Measurements from ENCODE around the gene CCDC78. TPM values are rescaled to one million over a fixed set of nuclear protein-coding genes. Genes with fewer than 3 reads are reported as not detected.

Gene CCDC78
- total and polyA plus RNA-seq, 2 of the 4 experiments (the other 2 are of a cell fraction), result 0.54 to 4.6 TPM

- H3K79me1 ChIP-seq (ENCODE audit: low read depth in 1 of 2, low read length in 2 of 2), result peaks cover 0 to 5% of the 10 kb centered on the region in 2 experiments; a peak in 1 of 4 replicates
- no peak overlapping the region for H4K5ac ChIP-seq (ENCODE audit: low read depth, low read length)
- peak overlapping the region; percentile 89 for H2AFZ ChIP-seq (replicated peaks; ENCODE audit: low read length, poor library complexity)
- no peak overlapping the region for H2BK120ac ChIP-seq (ENCODE audit: low read depth, low read length)
- H3K4me2 ChIP-seq (ENCODE audit: low read depth, low read length), result no peak overlapping the region; the same call in 1 of the 2 replicates
- H3K14ac ChIP-seq (replicated peaks; ENCODE audit: low read depth, low read length), result no peak overlapping the region
- peaks cover 4% of the 10 kb centered on the region for H4K20me1 ChIP-seq (ENCODE audit: insufficient read depth, low read length)
- WGBS, 2 experiments (ENCODE audit: extremely low coverage in 2 of 2, insufficient read length in 1 of 2), result 76% methylated on average over 22 of the region's 55 CpGs; no CpG with 5 or more reads in 1 of the 2 experiments
- no peak overlapping the region for H3K9ac ChIP-seq (ENCODE audit: low read depth, low read length)
- dilution Hi-C loops (cut with HindIII; ENCODE audit: low sequenced_read_pairs, unreplicated experiment) (no loop called here), in situ Hi-C loops (cut with MboI; ENCODE audit: low sequenced_read_pairs) (no loop called here), intact Hi-C loops (cut with micrococcal nuclease) (loop anchor here (5.0 kb wide), 1 partner anchor 58 kb away; the partner anchor contains the start of genes CHTF18 and RPUSD1)
- DNase-seq (no peak), ATAC-seq (ENCODE audit: low read depth) (no peak)
- peaks cover 2% of the 10 kb centered on the region; the same call in 1 of the 2 replicates for H3K9me1 ChIP-seq (ENCODE audit: insufficient read depth, low read length)
- BruUV-seq (replicated peaks), result no TSS peak
- H2BK5ac ChIP-seq (ENCODE audit: low read depth, low read length, poor library complexity, severe bottlenecking), result peak overlapping the region; percentile 11
- no peak overlapping the region for H4K8ac ChIP-seq (ENCODE audit: low read depth in 2 of 2, low read length in 2 of 2)
- H3K18ac ChIP-seq (ENCODE audit: low read depth, low read length), result no peak overlapping the region
- no peak overlapping the region for H3K23ac ChIP-seq (ENCODE audit: low read depth, low read length)
- ChIA-PET POLR2A (ENCODE audit: unreplicated experiment) (no interaction called here), CTCF (no interaction called here)
- H3K4ac ChIP-seq (ENCODE audit: low read depth, low read length), result peak overlapping the region; percentile 73; the same call in 1 of the 2 replicates
- H4K91ac ChIP-seq (ENCODE audit: insufficient read depth, low read depth, low read length), result no peak overlapping the region
- no peak overlapping the region for H2BK15ac ChIP-seq (ENCODE audit: low read depth, low read length)
- no peak overlapping the region for H3K56ac ChIP-seq (ENCODE audit: extremely low read depth, insufficient read depth, low read length)
- H3K27me3 ChIP-seq (ENCODE audit: control insufficient read depth, insufficient read depth, low read length), result no peaks in the 10 kb centered on the region
- peak overlapping the region; percentile 78 for H2AK5ac ChIP-seq (ENCODE audit: low read depth, low read length)
- H2AK9ac ChIP-seq (replicated peaks; ENCODE audit: low read depth, low read length, poor library complexity), result peak overlapping the region; percentile 72
- H3K4me1 ChIP-seq (ENCODE audit: control insufficient read depth, insufficient read depth, low read length), result peaks cover 6% of the 10 kb centered on the region
- no peaks in the 10 kb centered on the region for H3K9me3 ChIP-seq (ENCODE audit: control insufficient read depth, insufficient read depth, low read length)
- H3K4me3 ChIP-seq (ENCODE audit: insufficient read depth, low read depth, low read length), result no peak overlapping the region
- H3K27ac ChIP-seq (ENCODE audit: insufficient read depth, low read length), result no peak overlapping the region
- H3K36me3 ChIP-seq (ENCODE audit: control insufficient read depth, insufficient read depth, low read length), result peaks cover 21% of the 10 kb centered on the region
- no peak for TF ChIP-seq FOS (IDR thresholded peaks at IDR 0.05; ENCODE audit: low read depth, low read length)
- no peak for TF ChIP-seq MAZ (IDR thresholded peaks at IDR 0.05; ENCODE audit: borderline replicate concordance, low read depth, low read length)
- TF ChIP-seq CEBPB (IDR thresholded peaks at IDR 0.05; ENCODE audit: low read depth, low read length), result no peak
- no peak for TF ChIP-seq MXI1 (IDR thresholded peaks at IDR 0.05; ENCODE audit: borderline replicate concordance, low read depth, low read length)
- no peak for TF ChIP-seq BHLHE40 (IDR thresholded peaks at IDR 0.05; ENCODE audit: low read depth, low read length)
- TF ChIP-seq, protein P1, sequence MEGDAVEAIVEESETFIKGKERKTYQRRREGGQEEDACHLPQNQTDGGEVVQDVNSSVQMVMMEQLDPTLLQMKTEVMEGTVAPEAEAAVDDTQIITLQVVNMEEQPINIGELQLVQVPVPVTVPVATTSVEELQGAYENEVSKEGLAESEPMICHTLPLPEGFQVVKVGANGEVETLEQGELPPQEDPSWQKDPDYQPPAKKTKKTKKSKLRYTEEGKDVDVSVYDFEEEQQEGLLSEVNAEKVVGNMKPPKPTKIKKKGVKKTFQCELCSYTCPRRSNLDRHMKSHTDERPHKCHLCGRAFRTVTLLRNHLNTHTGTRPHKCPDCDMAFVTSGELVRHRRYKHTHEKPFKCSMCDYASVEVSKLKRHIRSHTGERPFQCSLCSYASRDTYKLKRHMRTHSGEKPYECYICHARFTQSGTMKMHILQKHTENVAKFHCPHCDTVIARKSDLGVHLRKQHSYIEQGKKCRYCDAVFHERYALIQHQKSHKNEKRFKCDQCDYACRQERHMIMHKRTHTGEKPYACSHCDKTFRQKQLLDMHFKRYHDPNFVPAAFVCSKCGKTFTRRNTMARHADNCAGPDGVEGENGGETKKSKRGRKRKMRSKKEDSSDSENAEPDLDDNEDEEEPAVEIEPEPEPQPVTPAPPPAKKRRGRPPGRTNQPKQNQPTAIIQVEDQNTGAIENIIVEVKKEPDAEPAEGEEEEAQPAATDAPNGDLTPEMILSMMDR (conservative IDR thresholded peaks at IDR 0.05; ENCODE audit: low read depth, low read length), result no peak
- no peak for TF ChIP-seq SMC3 (IDR thresholded peaks at IDR 0.05; ENCODE audit: low read depth, low read length)
- TF ChIP-seq RFX5 (IDR thresholded peaks at IDR 0.05; ENCODE audit: low read depth, low read length), result no peak
- no peak for TF ChIP-seq USF2 (IDR thresholded peaks at IDR 0.05; ENCODE audit: low read depth, low read length)
- no peak for TF ChIP-seq POLR2A (IDR thresholded peaks at IDR 0.05; ENCODE audit: low read depth, low read length)
- TF ChIP-seq NFE2L2 (IDR thresholded peaks at IDR 0.05; ENCODE audit: low read depth, low read length), result no peak
- no peak overlapping the region for H2BK20ac ChIP-seq (ENCODE audit: low read depth, low read length)
Observed at GRCh38 chr16:728890-729744, 2.9 kb upstream of the CCDC78 start.

All from IMR-90 (cell line).